H1 (cell line): ENCODE measurements around the gene GK2. TPM values are rescaled to one million over a fixed set of nuclear protein-coding genes. Genes with fewer than 3 reads are reported as not detected.

Experiments used
- CTCF ChIA-PET: fragments of 300-600 bp; sonication (Branson Sonifier 250); formaldehyde crosslinking; loops from one replicate; lab custom pipeline; 2021; ENCODE audit not compliant: partially characterized antibody; lab: Charles Lee
- POLR2A ChIA-PET: fragments of 300-600 bp; sonication (Branson Sonifier 250); formaldehyde crosslinking; loops from one replicate; lab custom pipeline; 2021; ENCODE audit warnings: inconsistent platforms; ENCODE audit not compliant: partially characterized antibody; lab: Charles Lee
- DNase-seq, 2 experiments: peaks; one replicate each; pipeline versions ENCODE4 v3.0.0 to v3.0.0-alpha.2; 2010 to 2022; ENCODE audit warnings: low spot score in 2 of 2, low read depth in 1 of 2, mixed read lengths in 1 of 2
- FAIRE-seq: peaks from 2 replicates; lab custom pipeline; 2011; peaks lifted over from hg19 to GRCh38; lab: Jason Lieb, UNC
- H2AFZ ChIP-seq: 2 replicates; pipeline ENCODE4 v1.8.1; 2012; ENCODE audit warnings: low read length, inconsistent platforms
- H2AK5ac ChIP-seq: 2 replicates; pipeline ENCODE4 v1.6.1; 2013; ENCODE audit warnings: low read depth, low read length
- H2BK120ac ChIP-seq: replicated peaks from 2 replicates; pipeline ENCODE3; 2013; ENCODE audit warnings: low read depth, low read length, inconsistent platforms
- H2BK12ac ChIP-seq: 2 replicates; pipeline ENCODE4 v1.6.1; 2013; ENCODE audit warnings: low read depth, low read length
- H2BK15ac ChIP-seq: 2 replicates; pipeline ENCODE4 v1.6.1; 2013; ENCODE audit warnings: low read length
- H2BK20ac ChIP-seq: 2 replicates; pipeline ENCODE4 v1.6.1; 2013; ENCODE audit warnings: low read length
- H2BK5ac ChIP-seq: 2 replicates; pipeline ENCODE4 v1.6.1; 2013; ENCODE audit warnings: low read depth, low read length
- H3K14ac ChIP-seq: 2 replicates; pipeline ENCODE4 v1.6.1; 2013; ENCODE audit warnings: inconsistent platforms; ENCODE audit not compliant: insufficient read length
- H3K18ac ChIP-seq: 2 replicates; pipeline ENCODE4 v1.6.1; 2013; ENCODE audit warnings: low read length; ENCODE audit errors: extremely low read depth
- H3K23ac ChIP-seq: 2 replicates; pipeline ENCODE4 v1.6.1; 2013; ENCODE audit warnings: inconsistent platforms; ENCODE audit not compliant: insufficient read length
- H3K23me2 ChIP-seq: 2 replicates; pipeline ENCODE4 v1.6.1; 2013; ENCODE audit warnings: low read depth, low read length
- H3K27ac ChIP-seq: 2 replicates; pipeline ENCODE4 v1.6.1; 2011; ENCODE audit warnings: low read depth, low read length, inconsistent platforms
- H3K27me3 ChIP-seq, 4 experiments: replicated peaks in 1 of 4; 1 replicate in 1 of 4; 2 replicates in 3 of 4; pipeline versions ENCODE4 v1.6.1 to v1.8.1; 2011 to 2013; ENCODE audit warnings: low read length in 3 of 4, mild to moderate bottlenecking in 3 of 4, inconsistent platforms in 2 of 4, mixed read lengths in 2 of 4, moderate library complexity in 1 of 4; ENCODE audit not compliant: control insufficient read depth in 3 of 4, insufficient read depth in 3 of 4; ENCODE audit errors: extremely low read depth in 1 of 4
- H3K36me3 ChIP-seq, 4 experiments: 2 replicates each; pipeline versions ENCODE4 v1.6.1 to v1.8.1; 2011 to 2013; ENCODE audit warnings: mild to moderate bottlenecking in 4 of 4, low read length in 3 of 4, moderate library complexity in 2 of 4, control low read depth in 1 of 4, inconsistent platforms in 1 of 4; ENCODE audit not compliant: insufficient read depth in 4 of 4, control insufficient read depth in 2 of 4
- H3K4ac ChIP-seq: replicated peaks from 2 replicates; pipeline ENCODE3; 2013; ENCODE audit warnings: low read length, low read depth, mixed read lengths, inconsistent platforms; ENCODE audit not compliant: insufficient read length
- H3K4me1 ChIP-seq, 4 experiments: replicated peaks in 1 of 4; 1 replicate in 1 of 4; 2 replicates in 3 of 4; pipeline versions ENCODE4 v1.6.1 to v1.8.1; 2011 to 2013; ENCODE audit warnings: low read length in 3 of 4, inconsistent platforms in 2 of 4, mixed read lengths in 1 of 4; ENCODE audit not compliant: insufficient read depth in 4 of 4, control insufficient read depth in 3 of 4
- H3K4me2 ChIP-seq, 2 experiments: 2 replicates each; pipeline versions ENCODE4 v1.6.1 to v1.8.1; 2011 to 2013; ENCODE audit warnings: low read depth in 2 of 2, low read length in 2 of 2, control low read depth in 1 of 2, inconsistent platforms in 1 of 2, mild to moderate bottlenecking in 1 of 2; ENCODE audit not compliant: insufficient read depth in 1 of 2
- H3K4me3 ChIP-seq, 4 experiments: fragments of 200-600, 300-600 bp in 1 of 4; sonication (generic), shearing (Covaris generic), sonication (Bioruptor Twin) in 1 of 4; 2 replicates each; pipeline versions ENCODE4 v1.5.1 to v1.8.1; 2011 to 2016; ENCODE audit warnings: low read length in 4 of 4, low read depth in 3 of 4, control low read depth in 2 of 4, inconsistent platforms in 2 of 4, mild to moderate bottlenecking in 2 of 4, mixed read lengths in 1 of 4, moderate library complexity in 1 of 4; ENCODE audit not compliant: insufficient read depth in 2 of 4; ENCODE audit errors: extremely low read depth in 1 of 4
- H3K56ac ChIP-seq: replicated peaks from 2 replicates; pipeline ENCODE3; 2013; ENCODE audit warnings: low read depth, mild to moderate bottlenecking, mixed read lengths, low read length, inconsistent platforms; ENCODE audit not compliant: insufficient read length
- H3K79me1 ChIP-seq: 2 replicates; pipeline ENCODE4 v1.6.1; 2013; ENCODE audit warnings: low read depth, low read length, control low read depth
- H3K79me2 ChIP-seq, 2 experiments: 2 replicates each; pipeline versions ENCODE4 v1.6.1 to v1.8.1; 2012 to 2013; ENCODE audit warnings: low read length in 2 of 2, mild to moderate bottlenecking in 2 of 2, inconsistent platforms in 1 of 2; ENCODE audit not compliant: insufficient read depth in 2 of 2, control insufficient read depth in 1 of 2
- H3K9ac ChIP-seq, 4 experiments: replicated peaks in 1 of 4; 1 replicate in 1 of 4; 2 replicates in 3 of 4; pipeline versions ENCODE4 v1.6.1 to v1.8.1; 2011 to 2013; ENCODE audit warnings: low read depth in 3 of 4, low read length in 3 of 4, control low read depth in 2 of 4, mild to moderate bottlenecking in 2 of 4, moderate library complexity in 2 of 4, inconsistent platforms in 1 of 4; ENCODE audit errors: extremely low read depth in 1 of 4
- H3K9me3 ChIP-seq, 2 experiments: 2 replicates each; pipeline versions ENCODE4 v1.6.1 to v1.8.1; 2012 to 2013; ENCODE audit warnings: mild to moderate bottlenecking in 2 of 2, moderate library complexity in 2 of 2, control low read depth in 1 of 2, inconsistent platforms in 1 of 2, low read depth in 1 of 2, low read length in 1 of 2, mixed read lengths in 1 of 2; ENCODE audit not compliant: insufficient read depth in 2 of 2
- H4K20me1 ChIP-seq, 2 experiments: replicated peaks in 1 of 2; 2 replicates each; pipeline versions ENCODE3 to v1.8.1; 2011 to 2013; ENCODE audit warnings: inconsistent platforms in 2 of 2, low read length in 2 of 2, mild to moderate bottlenecking in 1 of 2; ENCODE audit not compliant: insufficient read depth in 2 of 2, control insufficient read depth in 1 of 2
- H4K5ac ChIP-seq: 2 replicates; pipeline ENCODE4 v1.6.1; 2013; ENCODE audit warnings: low read length, low read depth, mixed read lengths, inconsistent platforms; ENCODE audit not compliant: insufficient read length
- H4K8ac ChIP-seq: 2 replicates; pipeline ENCODE4 v1.8.0; 2013; ENCODE audit warnings: mild to moderate bottlenecking, moderate library complexity, low read length, inconsistent platforms; ENCODE audit not compliant: insufficient read depth; ENCODE audit errors: extremely low read depth
- H4K91ac ChIP-seq: replicated peaks from 2 replicates; pipeline ENCODE3; 2013; ENCODE audit warnings: low read length, mixed read lengths, inconsistent platforms; ENCODE audit not compliant: insufficient read length
- ATF3 ChIP-seq: IDR thresholded peaks from 2 replicates; pipeline ENCODE4 v1.6.1; 2011; ENCODE audit warnings: low read depth, mild to moderate bottlenecking, low read length; ENCODE audit not compliant: insufficient read depth
- CHD1 ChIP-seq: IDR thresholded peaks from 2 replicates; pipeline ENCODE4 v1.6.1; 2012; ENCODE audit warnings: low read depth, low read length, improper control_type of control experiment
- JUND ChIP-seq: IDR thresholded peaks from 2 replicates; pipeline ENCODE4 v1.6.1; 2011; ENCODE audit warnings: mild to moderate bottlenecking, improper control_type of control experiment, low read length
- MAFK ChIP-seq: IDR thresholded peaks from 2 replicates; pipeline ENCODE4 v1.6.1; 2012; ENCODE audit warnings: low read depth, mild to moderate bottlenecking, improper control_type of control experiment, low read length
- SRF ChIP-seq: IDR thresholded peaks from 2 replicates; pipeline ENCODE4 v1.6.1; 2011; ENCODE audit warnings: mild to moderate bottlenecking, low read depth, low read length, moderate library complexity
- ZNF274 ChIP-seq: IDR thresholded peaks from 2 replicates; pipeline ENCODE4 v1.7.0; 2012; ENCODE audit warnings: low read length, borderline replicate concordance; ENCODE audit errors: extremely low read depth
- WGBS, 2 experiments: shearing (Covaris generic) in 1 of 2; methylation state at CpG; one replicate each; pipeline versions ENCODE4 v1.1.6 to v1.1.7; 2013 to 2015; ENCODE audit warnings: low lambda C conversion rate in 2 of 2, mixed read lengths in 2 of 2, inconsistent platforms in 1 of 2, low coverage in 1 of 2, missing lambda C conversion rate in 1 of 2; ENCODE audit not compliant: insufficient replicate concordance in 2 of 2, insufficient coverage in 1 of 2, insufficient read length in 1 of 2; ENCODE audit errors: extremely low coverage in 1 of 2, missing lambda C conversion rate in 1 of 2; 5-methylcytosine and 5-hydroxymethylcytosine counted together
- polyA plus RNA-seq, 7 experiments: library from polyadenylated mRNA; depleted of rRNA in 3 of 7; stranded (reverse) in 5 of 7; unstranded in 2 of 7; fragments of >200 nt in 5 of 7; fragments of 200-250 nt in 2 of 7; gene quantifications; 1 replicate in 5 of 7; 2 replicates in 1 of 7; 4 replicates in 1 of 7; pipeline versions ENCODE4 v1.2.1 to v1.2.3, GENCODE V29; 2011 to 2013; ENCODE audit warnings: missing spikeins in 2 of 7, mixed read lengths in 2 of 7
- total RNA-seq: library from RNA; stranded (reverse); fragmentation: NEBNext Ultra II Directional; extraction: Animal tissue kit (Norgen Biotek cat#: 25700); gene quantifications from 2 replicates; pipeline ENCODE4 v1.2.1, GENCODE V29; 2021

GK2 gene
- total and polyA plus RNA-seq, 2 of the 8 experiments (the other 6 are each of a cell fraction or from before 2014, with no cell fraction given), result not detected

DNA sequence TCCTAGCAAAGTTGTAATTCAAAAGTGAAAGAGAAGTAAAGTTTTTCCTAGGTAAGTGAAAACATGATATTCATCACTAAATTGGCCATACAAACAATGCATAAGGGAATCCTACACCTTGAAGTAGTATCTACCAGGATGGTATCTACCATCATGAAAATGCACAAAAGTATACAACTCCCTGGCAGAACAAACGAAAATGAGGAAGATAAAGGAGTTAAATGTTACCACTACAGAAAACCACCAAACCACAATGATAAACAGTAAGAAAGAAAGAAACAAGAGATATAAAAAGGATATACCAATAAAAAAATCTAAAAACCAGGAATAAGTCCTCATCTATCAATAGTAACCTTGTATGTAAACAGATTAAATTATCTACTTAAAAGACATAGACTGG lies 26.9 kb downstream of the GK2 start:
- no peak overlapping the region for H4K91ac ChIP-seq
- H2AK5ac ChIP-seq, result no peak overlapping the region
- H4K8ac ChIP-seq, result no peak overlapping the region
- no peak overlapping the region for H3K4me2 ChIP-seq
- H3K4me3 ChIP-seq, result no peak overlapping the region
- H3K18ac ChIP-seq, result no peak overlapping the region
- no peaks in the 10 kb centered on the region for H3K4me1 ChIP-seq
- no peak overlapping the region for H2BK15ac ChIP-seq
- ChIA-PET CTCF (no interaction called here), POLR2A (no interaction called here)
- H2AFZ ChIP-seq, result no peak overlapping the region
- no peaks in the 10 kb centered on the region for H3K79me2 ChIP-seq
- no peak overlapping the region for H2BK120ac ChIP-seq
- H3K56ac ChIP-seq, result no peak overlapping the region
- no peak overlapping the region for H3K9ac ChIP-seq
- no peak overlapping the region for H3K14ac ChIP-seq
- no peak for FAIRE-seq
- no peak overlapping the region for H3K4ac ChIP-seq
- TF ChIP-seq ATF3 (no peak), SRF (no peak), MAFK (no peak), JUND (no peak), CHD1 (no peak), ZNF274 (no peak)
- TF ChIP-seq, all 59 proteins: peak for 0
- no peak overlapping the region for H2BK20ac ChIP-seq
- no peaks in the 10 kb centered on the region for H3K23me2 ChIP-seq
- H3K27me3 ChIP-seq, result no peaks in the 10 kb centered on the region
- no peak overlapping the region for H3K27ac ChIP-seq
- no peak overlapping the region for H3K23ac ChIP-seq
- H4K5ac ChIP-seq, result no peak overlapping the region
- H3K36me3 ChIP-seq, result no peaks in the 10 kb centered on the region
- no peak overlapping the region for H2BK5ac ChIP-seq
- WGBS, 2 experiments, result 86% methylated on average over 1 of the region's 1 CpG; no CpG with 5 or more reads in 1 of the 2 experiments
- H3K79me1 ChIP-seq, result no peaks in the 10 kb centered on the region
- no peaks in the 10 kb centered on the region for H3K9me3 ChIP-seq
- H2BK12ac ChIP-seq, result no peak overlapping the region
- H4K20me1 ChIP-seq, result no peaks in the 10 kb centered on the region
- DNase-seq, result no peak
